ENCODE measurements around the gene COL4A1.

COL4A1 gene

GRCh38 chr13:110234532-110234931 is 72.4 kb downstream of the COL4A1 start:
- DNase-seq = no peak

GRCh38 chr13:110233951-110234280 is 73.0 kb downstream of the COL4A1 start:
- no peak for DNase-seq

GRCh38 chr13:110233181-110233950 is 73.6 kb downstream of the COL4A1 start:
- no peak for DNase-seq

- DNase-seq = no peak
These were observed 74.2 kb downstream of the COL4A1 start for GRCh38 chr13:110232756-110233155.

- no peak for DNase-seq
These were observed 74.8 kb downstream of the COL4A1 start for GRCh38 chr13:110232142-110232541.

- no peak for DNase-seq
These were observed 75.5 kb downstream of the COL4A1 start for GRCh38 chr13:110231348-110232047.

GRCh38 chr13:110230661-110231347 is 76.2 kb downstream of the COL4A1 start:
- DNase-seq = no peak

GRCh38 chr13:110229905-110230563 is 76.9 kb downstream of the COL4A1 start:
- DNase-seq = no peak

GRCh38 chr13:110228936-110229904 is 77.7 kb downstream of the COL4A1 start:
- DNase-seq = no peak

- DNase-seq = no peak
These were observed 78.9 kb downstream of the COL4A1 start for GRCh38 chr13:110227864-110228643.

- DNase-seq = no peak
These were observed 79.5 kb downstream of the COL4A1 start for GRCh38 chr13:110227416-110227815.

- DNase-seq = no peak
These were observed 81.1 kb downstream of the COL4A1 start for GRCh38 chr13:110225609-110226574.

GRCh38 chr13:110225003-110225402 is 82.0 kb downstream of the COL4A1 start:
- DNase-seq = no peak

- DNase-seq = no peak
These were observed 82.4 kb downstream of the COL4A1 start for GRCh38 chr13:110224519-110224918.

- no peak for DNase-seq
These were observed 85.4 kb downstream of the COL4A1 start for GRCh38 chr13:110221406-110222117.

- no peak for DNase-seq
These were observed 86.5 kb downstream of the COL4A1 start for GRCh38 chr13:110220471-110220870.

- no peak for DNase-seq
These were observed 88.3 kb downstream of the COL4A1 start for GRCh38 chr13:110218581-110219201.

- no peak for DNase-seq
These were observed 89.1 kb downstream of the COL4A1 start for GRCh38 chr13:110217811-110218210.

- no peak for DNase-seq
These were observed 89.9 kb downstream of the COL4A1 start for GRCh38 chr13:110217085-110217484.

All from NCI-H1930 (cell line).